Osteocyte (in vitro differentiated cells): ENCODE data around the gene APOBEC3G. TPM values are rescaled to one million over a fixed set of nuclear protein-coding genes. Genes with fewer than 3 reads are reported as not detected.

Experiments used
- DNase-seq: peaks from one replicate; pipeline ENCODE4 v3.0.0; 2021; ENCODE audit warnings: mixed read lengths; ENCODE audit not compliant: unreplicated experiment; ENCODE audit errors: extremely low spot score
- H3K27ac Mint-ChIP-seq: one replicate; pipeline ENCODE4 v1.8.0; 2021; ENCODE audit warnings: mild to moderate bottlenecking, mixed read lengths; ENCODE audit not compliant: unreplicated experiment
- H3K27me3 Mint-ChIP-seq: one replicate; pipeline ENCODE4 v1.8.0; 2021; ENCODE audit warnings: mixed read lengths; ENCODE audit not compliant: unreplicated experiment
- H3K36me3 Mint-ChIP-seq: one replicate; pipeline ENCODE4 v1.8.0; 2021; ENCODE audit warnings: mixed read lengths; ENCODE audit not compliant: unreplicated experiment
- H3K4me1 Mint-ChIP-seq: one replicate; pipeline ENCODE4 v1.8.0; 2021; ENCODE audit warnings: mixed read lengths; ENCODE audit not compliant: unreplicated experiment
- H3K4me3 Mint-ChIP-seq: one replicate; pipeline ENCODE4 v1.8.0; 2021; ENCODE audit warnings: mild to moderate bottlenecking, moderate library complexity, mixed read lengths; ENCODE audit not compliant: unreplicated experiment
- H3K9me3 Mint-ChIP-seq: one replicate; pipeline ENCODE4 v1.8.0; 2021; ENCODE audit warnings: mixed read lengths; ENCODE audit not compliant: unreplicated experiment
- total RNA-seq: library from RNA; stranded (reverse); gene quantifications from 2 replicates; pipeline ENCODE4 v1.2.1, GENCODE V29; 2021
- TF ChIP-seq, protein P1 (sequence below): fragments of 200-600 bp; sonication (generic); IDR thresholded peaks from 2 replicates; pipeline ENCODE4 v1.5.0; 2021; ENCODE audit warnings: antibody characterized with exemption, mild to moderate bottlenecking, moderate library complexity

The APOBEC3G gene
- total RNA-seq, 1 donor from 2014 or later, result 2.7 TPM

DNA sequence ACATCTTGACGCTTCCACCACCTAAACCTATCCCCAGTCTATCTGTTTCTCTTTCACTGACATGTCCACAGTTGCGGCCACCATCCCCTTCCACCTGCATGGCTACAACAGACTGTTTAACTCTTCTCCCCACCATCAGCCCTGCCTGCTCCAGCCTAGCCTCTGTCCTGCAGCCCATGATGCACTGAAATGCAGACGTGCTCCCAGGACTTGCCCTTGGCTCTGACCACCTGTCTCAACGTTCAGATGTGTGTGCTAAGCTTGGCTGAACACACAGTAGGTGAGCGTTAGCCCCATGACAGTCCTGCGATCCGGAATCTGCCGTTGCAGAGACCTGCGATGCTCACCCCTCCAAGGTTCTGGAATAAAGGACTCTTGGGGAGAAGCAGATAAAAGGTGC lies 52.7 kb downstream of the APOBEC3G start:
- no peak overlapping the region for H3K27ac Mint-ChIP-seq
- TF ChIP-seq, protein P1, sequence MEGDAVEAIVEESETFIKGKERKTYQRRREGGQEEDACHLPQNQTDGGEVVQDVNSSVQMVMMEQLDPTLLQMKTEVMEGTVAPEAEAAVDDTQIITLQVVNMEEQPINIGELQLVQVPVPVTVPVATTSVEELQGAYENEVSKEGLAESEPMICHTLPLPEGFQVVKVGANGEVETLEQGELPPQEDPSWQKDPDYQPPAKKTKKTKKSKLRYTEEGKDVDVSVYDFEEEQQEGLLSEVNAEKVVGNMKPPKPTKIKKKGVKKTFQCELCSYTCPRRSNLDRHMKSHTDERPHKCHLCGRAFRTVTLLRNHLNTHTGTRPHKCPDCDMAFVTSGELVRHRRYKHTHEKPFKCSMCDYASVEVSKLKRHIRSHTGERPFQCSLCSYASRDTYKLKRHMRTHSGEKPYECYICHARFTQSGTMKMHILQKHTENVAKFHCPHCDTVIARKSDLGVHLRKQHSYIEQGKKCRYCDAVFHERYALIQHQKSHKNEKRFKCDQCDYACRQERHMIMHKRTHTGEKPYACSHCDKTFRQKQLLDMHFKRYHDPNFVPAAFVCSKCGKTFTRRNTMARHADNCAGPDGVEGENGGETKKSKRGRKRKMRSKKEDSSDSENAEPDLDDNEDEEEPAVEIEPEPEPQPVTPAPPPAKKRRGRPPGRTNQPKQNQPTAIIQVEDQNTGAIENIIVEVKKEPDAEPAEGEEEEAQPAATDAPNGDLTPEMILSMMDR, result no peak
- no peaks in the 10 kb centered on the region for H3K27me3 Mint-ChIP-seq
- peaks cover 9% of the 10 kb centered on the region for H3K4me1 Mint-ChIP-seq
- H3K4me3 Mint-ChIP-seq, result no peak overlapping the region
- DNase-seq, result no peak
- H3K36me3 Mint-ChIP-seq, result peaks cover 3% of the 10 kb centered on the region
- H3K9me3 Mint-ChIP-seq, result no peaks in the 10 kb centered on the region

DNA sequence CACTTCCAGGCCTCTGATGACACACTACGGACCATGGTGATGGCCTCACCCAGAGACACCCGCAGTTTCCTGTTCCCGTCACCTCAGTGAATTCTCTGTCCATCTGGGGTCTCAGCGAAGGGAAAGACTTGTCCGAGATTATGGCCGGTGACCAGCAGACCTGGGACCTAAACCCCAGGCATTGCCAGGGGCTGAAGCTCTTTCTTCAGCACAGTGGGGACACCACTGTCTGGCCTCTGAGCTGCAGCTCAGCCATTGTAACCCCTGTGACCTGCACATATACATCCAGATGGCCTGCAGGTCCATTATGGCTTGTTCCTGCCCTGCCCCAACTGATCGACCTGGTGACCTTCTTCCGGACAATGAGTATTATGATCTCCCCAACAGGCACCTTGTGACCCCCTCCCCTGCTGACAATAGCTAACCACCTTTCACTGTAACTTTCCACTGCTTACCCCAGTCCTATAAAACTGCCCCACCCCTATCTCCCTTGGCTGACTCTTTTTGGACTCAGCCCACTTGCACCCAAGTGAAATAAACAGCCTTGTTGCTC lies 53.2 kb downstream of the APOBEC3G start:
- Mint-ChIP-seq H3K36me3 (peaks cover 3% of the 10 kb centered on the region), H3K27me3 (no peaks in the 10 kb centered on the region), H3K4me3 (no peak overlapping the region), H3K9me3 (no peaks in the 10 kb centered on the region), H3K27ac (no peak overlapping the region), H3K4me1 (peaks cover 13% of the 10 kb centered on the region)
- TF ChIP-seq, protein P1, result no peak
- DNase-seq, result no peak

DNA sequence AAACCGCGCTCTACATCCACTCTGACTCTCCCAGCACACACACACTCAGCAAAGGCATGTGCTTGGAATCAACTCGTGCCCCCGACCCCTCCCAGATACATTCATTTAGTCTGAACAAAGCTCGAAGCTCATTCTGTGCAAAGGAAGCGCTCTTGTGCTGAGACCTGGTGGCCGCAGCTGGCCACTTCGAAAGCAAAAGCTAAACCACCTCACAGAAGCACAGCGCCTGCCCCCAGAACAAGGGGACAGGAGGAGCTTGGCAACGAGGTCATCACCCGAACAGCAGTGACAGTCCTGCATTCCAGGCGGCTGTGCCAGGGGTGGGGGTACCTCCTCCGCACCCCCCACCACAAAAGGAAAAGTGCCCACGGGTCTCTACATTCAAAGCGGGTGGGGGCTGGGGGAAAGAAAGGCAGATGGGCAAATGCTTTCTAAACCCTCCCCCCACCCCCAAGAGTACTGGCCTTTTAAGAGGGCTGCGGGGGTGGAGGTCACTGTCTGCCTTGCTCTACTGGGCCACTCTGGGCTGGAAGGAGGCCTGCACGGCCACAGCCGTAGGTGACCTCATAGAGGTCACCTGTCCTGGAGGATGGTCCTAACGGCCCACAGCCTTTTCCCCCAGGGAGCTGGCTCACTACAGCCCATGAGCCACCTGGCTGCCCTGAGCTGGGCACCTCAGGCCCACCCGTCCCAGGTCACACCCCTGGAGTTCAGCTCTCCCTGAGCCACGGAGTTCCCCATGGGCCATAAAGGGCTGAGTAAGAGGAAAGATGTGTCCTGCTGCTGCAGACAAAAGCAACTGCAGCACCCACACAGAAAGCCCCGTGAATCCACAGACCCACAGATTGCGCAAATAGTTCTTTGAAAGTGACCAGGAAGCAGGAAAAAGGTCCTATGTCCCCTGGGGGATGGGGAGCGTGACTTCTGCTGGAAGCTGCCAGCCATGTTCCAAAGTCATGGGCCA lies 54.1 kb downstream of the APOBEC3G start:
- Mint-ChIP-seq H3K9me3 (no peaks in the 10 kb centered on the region), H3K4me3 (no peak overlapping the region), H3K4me1 (peaks cover 17% of the 10 kb centered on the region), H3K36me3 (peaks cover 3% of the 10 kb centered on the region), H3K27ac (peak overlapping the region; percentile 5), H3K27me3 (no peaks in the 10 kb centered on the region)
- no peak for DNase-seq
- TF ChIP-seq, protein P1, result no peak

DNA sequence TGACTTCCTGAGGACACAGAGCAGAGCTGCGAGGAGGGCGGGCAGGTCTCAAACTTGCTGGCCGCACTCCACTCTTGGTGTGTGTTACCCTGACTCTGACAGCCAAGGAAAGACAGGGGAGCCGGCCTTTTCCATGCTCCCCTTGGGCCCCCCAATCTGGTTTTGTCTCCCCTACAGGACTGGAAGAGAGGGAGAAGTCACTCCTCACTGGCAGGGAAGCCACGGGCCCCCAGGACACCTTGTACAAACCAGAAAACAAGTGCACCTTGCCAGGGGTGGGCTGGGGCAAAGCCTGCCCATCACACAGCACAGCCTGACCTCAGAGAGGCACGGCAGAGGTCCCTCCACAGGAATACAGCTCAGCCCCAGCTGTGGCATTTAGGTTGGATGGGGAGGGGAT lies 55.2 kb downstream of the APOBEC3G start:
- peaks cover 17% of the 10 kb centered on the region for H3K4me1 Mint-ChIP-seq
- H3K36me3 Mint-ChIP-seq, result peaks cover 3% of the 10 kb centered on the region

More for the DNA sequence above, 55.2 kb downstream of the APOBEC3G start:
- H3K27me3 Mint-ChIP-seq, result no peaks in the 10 kb centered on the region
- H3K4me3 Mint-ChIP-seq, result no peak overlapping the region
- H3K27ac Mint-ChIP-seq, result no peak overlapping the region
- DNase-seq, result no peak
- H3K9me3 Mint-ChIP-seq, result no peaks in the 10 kb centered on the region
- TF ChIP-seq, protein P1, result no peak
